ENCODE results near the gene ADAMTS18.

DNA sequence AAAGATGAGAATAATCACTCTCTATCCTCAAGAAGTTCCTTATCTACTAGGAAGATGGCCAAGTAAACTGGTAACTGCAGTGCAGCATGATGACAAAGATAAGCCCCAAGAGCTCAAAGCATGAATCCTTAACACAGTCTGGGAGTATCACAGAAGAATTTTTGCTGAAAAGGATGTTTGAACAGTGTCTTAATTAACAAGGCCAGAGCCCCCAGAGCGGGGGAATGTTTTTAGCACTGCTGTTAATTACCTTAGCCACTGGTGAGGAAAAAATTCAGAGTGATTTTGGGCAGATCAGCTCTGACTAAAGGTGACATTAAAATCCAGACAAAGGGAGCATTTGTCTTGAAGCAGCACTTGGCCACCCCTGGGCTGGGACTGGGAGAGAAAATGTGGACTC, 30.1 kb downstream of the ADAMTS18 start:
- TF ChIP-seq TEAD4 (IDR thresholded peaks at IDR 0.05; ENCODE audit: low read length) (no peak), TEAD4 (CRISPR knock-in tag; IDR thresholded peaks at IDR 0.05; ENCODE audit: borderline replicate concordance) (no peak), ZSCAN32 (CRISPR knock-in tag; IDR thresholded peaks at IDR 0.05) (no peak), KLF13 (tag; IDR thresholded peaks at IDR 0.05; ENCODE audit: borderline replicate concordance, low read depth) (no peak), KDM1A (IDR thresholded peaks at IDR 0.05) (no peak), GABPA (tag; conservative IDR thresholded peaks at IDR 0.05; ENCODE audit: low read depth) (no peak), KLF6 (CRISPR knock-in tag; IDR thresholded peaks at IDR 0.05; ENCODE audit: borderline replicate concordance) (no peak), FOS (IDR thresholded peaks at IDR 0.05; ENCODE audit: extremely low read depth, insufficient read length) (no peak), ZSCAN29 (IDR thresholded peaks at IDR 0.05) (no peak), TCF7L2 (IDR thresholded peaks at IDR 0.05; ENCODE audit: low read depth, low read length) (no peak), SNRNP70 (optimal IDR thresholded peaks at IDR 0.05; ENCODE audit: low read depth, low read length) (no peak), SIX5 (IDR thresholded peaks at IDR 0.05; ENCODE audit: borderline replicate concordance in 1 of 2, insufficient read depth in 1 of 2, low read depth in 1 of 2, low read length in 2 of 2) (no peak), RFX5 (IDR thresholded peaks at IDR 0.05; ENCODE audit: low read depth, low read length) (no peak), MXI1 (IDR thresholded peaks at IDR 0.05; ENCODE audit: low read depth, low read length) (no peak)
- TF ChIP-seq, protein P1, sequence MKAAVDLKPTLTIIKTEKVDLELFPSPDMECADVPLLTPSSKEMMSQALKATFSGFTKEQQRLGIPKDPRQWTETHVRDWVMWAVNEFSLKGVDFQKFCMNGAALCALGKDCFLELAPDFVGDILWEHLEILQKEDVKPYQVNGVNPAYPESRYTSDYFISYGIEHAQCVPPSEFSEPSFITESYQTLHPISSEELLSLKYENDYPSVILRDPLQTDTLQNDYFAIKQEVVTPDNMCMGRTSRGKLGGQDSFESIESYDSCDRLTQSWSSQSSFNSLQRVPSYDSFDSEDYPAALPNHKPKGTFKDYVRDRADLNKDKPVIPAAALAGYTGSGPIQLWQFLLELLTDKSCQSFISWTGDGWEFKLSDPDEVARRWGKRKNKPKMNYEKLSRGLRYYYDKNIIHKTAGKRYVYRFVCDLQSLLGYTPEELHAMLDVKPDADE (conservative IDR thresholded peaks at IDR 0.05; ENCODE audit: control insufficient read depth, low read depth, low read length), result no peak
